Inflammatory macrophage treated with lipopolysaccharide for 1 hour (primary cell): Measurements from ENCODE around the gene CNIH1.
"Not testable (repeated sequence)": the region's sequence is repeated elsewhere in the genome, so short reads cannot be mapped to it uniquely, and the experiment has no call there.

Source experiments
- DNase-seq, 2 donors: peaks; one replicate each; pipeline ENCODE4 v3.0.0-alpha.2; 2020 to 2022

The CNIH1 gene

DNA sequence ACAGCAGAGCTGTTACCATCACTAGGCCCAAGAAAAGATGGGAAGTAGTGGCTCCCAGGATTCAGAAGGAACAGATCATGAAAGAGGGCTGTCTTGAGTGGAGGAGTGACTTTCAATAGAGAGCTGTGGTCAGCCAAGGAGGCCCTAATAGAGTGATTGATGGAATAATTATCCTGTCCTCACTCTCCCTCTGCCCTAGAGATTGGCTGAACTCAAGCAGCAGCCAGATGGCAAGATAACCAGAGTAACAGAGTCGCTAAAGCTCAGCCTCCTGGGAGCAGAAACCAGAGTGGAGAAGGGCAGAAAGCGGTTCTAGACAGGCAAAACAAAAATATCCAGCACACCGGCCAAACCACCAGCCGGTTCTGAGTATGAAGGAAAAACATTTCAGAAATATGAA lies 24.5 kb upstream of the CNIH1 start:
- DNase-seq = no peak

DNA sequence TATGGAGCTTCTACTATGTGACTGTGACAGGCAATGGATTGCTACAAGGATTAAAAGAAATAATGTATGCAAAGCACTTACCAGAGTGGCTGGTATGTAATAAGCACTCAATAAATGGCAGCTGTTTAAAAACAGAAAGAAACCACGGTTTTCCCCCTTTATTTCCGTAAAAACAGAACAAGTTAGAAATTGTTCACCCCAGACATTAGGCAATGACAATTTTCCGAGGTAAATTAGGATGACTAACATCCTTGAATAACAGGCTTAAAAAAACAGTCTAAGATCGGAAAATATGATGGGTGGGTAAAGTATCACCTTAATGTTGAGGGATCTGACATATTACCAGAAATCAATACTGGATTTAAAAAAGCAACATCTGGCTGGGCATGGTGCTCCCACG lies 20.9 kb upstream of the CNIH1 start:
- peak; percentile 40 to 44 for DNase-seq

DNA sequence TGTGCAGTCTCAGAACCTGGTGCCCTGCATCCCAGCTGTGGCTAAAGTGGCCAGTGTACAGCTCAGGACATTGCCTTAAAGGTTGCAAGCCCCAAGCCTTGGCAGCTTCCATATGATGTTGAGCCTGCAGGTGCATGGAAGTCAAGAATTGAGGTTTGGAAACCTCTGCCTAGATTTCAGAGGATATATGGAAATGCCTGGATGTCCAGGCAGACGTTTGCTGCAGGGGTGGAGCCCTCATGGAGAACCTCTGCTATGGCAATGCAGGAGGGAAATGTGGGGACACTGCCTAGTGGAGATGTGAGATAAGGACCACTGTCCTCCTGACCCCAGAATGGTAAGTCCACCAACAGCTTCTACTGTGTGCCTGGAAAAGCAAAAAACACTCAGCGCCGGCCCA lies 17.9 kb upstream of the CNIH1 start:
- DNase-seq = no peak

DNA sequence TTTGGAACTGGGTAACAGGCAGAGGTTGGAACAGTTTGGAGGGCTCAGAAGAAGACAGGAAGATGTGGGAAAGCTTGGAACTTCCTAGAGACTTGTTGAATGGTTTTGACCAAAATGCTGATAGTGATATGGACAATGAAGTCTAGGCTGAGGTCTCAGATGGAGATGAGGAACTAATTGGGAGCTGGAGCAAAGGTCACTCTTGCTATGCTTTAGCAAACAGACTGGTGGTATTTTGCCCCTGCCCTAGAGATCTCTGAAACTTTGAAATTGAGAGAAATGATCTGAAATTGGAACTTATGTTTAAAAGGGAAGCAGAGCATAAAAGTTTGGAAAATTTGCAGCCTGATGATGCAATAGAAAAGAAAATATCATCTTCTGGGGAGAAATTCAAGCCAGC lies 17.4 kb upstream of the CNIH1 start:
- not testable (repeated sequence) for DNase-seq

DNA sequence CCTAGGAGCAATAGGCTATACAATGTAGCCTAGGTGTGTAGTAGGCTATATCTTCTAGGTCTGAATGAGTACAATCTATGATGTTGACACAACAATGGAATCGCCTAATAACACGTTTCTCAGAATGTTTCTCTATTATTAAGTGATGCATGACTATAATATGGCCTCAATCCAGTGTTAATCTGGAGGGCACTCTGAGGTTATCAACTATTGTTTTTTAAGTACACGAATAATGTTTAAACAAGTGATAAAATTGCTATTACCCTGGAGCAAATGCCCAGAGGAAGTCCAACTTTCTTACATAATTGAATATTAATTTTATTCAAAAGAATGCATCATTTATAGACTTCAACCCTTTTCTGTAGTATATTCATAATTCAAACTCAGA lies 16.4 kb upstream of the CNIH1 start:
- no peak for DNase-seq

DNA sequence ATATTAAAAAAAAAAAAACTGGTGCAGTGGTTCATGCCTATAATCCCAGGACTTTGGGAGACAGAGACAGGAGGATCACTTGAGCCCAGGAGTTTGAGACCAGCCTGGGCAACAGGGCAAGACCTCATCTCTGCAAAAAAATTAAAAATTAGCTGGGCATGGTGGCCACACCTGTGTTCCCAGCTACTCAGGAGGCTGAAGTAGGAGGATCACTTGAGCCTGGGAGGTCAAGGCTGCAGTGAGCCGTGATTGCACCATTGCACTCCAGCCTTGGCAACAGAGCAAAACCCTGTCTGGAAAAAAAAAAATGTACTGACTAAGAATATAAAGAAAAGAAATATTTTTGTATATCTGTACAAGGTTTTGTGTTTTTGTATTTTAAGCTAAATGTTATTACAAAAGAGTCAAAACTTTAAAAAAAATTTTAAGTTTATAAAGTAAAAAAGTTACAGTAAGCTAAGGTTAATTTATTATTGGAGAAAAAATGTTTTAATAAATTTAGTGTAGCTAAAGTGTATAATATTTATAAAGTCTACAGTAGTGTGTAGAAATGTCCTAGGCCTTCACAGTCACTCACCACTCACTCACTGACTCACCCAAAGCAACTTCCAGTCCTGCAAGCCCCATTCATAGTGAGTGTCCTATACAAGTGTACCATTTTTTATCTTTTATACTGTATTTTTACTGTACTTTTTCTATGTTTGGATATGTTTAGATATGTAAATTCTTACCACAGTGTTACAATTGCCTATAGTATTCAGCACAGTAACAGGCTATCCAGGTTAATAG lies 15.8 kb upstream of the CNIH1 start:
- DNase-seq = not testable (repeated sequence)

DNA sequence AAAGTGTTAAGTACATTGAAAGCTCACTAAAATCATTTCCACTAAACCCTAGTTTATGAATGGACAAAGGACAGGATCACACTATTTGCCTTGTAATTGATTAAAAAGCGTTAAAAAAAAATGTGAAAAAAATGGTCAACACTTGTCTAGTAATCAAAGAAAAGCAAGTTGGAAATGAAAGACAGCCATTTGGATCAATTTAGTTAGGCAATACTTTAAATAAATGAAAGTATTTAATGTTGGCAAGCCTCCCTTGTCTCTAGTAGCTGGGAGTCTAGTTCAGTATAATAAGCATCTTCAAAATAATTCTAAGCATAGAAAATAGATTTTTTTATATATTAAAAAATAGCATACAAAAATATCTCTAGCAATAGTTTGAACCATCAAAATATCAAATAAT lies 14.2 kb upstream of the CNIH1 start:
- DNase-seq = no peak

DNA sequence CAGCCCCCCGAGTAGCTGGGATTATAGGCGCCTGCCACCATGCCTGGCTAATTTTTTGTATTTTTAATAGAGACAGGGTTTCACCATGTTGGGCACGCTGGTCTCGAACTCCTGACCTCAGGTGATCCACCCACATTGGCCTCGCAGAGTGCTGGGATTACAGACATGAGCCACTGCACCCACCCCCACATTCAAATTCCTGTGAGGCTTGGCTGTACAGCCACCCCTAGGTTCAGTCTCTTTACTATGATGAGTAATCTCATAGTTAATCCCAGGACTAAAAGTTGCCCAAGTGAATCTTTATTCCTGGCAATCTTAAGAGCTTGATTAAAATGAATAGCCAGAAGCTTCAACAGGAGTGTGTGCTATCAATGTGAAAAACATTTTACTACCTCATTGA lies 12.8 kb upstream of the CNIH1 start:
- not testable (repeated sequence) for DNase-seq

DNA sequence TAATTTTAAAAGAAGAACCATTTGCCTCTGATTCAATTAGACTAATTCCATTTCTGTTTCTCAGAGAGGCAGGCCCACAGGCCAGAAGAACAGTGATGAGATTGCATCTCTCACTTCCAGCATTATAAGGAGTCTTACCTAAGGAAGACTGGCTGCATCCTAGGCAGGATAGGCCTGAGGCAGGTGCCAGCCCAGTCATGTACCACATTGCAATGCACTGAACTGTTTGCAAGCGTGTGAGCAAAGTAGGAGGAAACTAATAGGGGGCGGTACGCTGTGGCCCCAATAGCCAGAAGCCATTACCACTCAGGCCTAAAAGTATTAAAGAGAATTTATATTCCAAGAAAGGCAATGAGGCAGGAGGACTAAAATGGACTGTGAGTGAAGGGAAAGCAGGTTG lies 12.1 kb upstream of the CNIH1 start:
- no peak for DNase-seq

DNA sequence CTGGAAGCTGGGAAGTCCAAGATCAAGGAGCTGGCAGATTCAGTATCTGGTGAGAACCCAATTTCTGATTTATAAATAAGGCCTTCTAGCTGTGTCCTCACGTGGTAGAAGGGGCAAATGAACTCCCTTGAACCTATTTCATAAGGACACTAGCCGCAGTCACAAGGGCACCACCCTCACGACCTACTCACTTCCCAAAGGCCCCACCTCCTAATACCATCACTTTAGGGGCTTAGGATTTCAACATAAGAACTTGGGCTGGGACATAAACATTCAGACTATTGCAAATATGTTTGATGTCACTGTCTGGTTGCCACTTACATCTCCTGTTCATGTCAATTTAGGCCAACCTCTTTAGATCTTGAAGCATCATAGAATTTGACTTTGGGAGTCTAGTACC lies 10.8 kb upstream of the CNIH1 start:
- DNase-seq = peak in 1 of 2 donors; percentile 69

DNA sequence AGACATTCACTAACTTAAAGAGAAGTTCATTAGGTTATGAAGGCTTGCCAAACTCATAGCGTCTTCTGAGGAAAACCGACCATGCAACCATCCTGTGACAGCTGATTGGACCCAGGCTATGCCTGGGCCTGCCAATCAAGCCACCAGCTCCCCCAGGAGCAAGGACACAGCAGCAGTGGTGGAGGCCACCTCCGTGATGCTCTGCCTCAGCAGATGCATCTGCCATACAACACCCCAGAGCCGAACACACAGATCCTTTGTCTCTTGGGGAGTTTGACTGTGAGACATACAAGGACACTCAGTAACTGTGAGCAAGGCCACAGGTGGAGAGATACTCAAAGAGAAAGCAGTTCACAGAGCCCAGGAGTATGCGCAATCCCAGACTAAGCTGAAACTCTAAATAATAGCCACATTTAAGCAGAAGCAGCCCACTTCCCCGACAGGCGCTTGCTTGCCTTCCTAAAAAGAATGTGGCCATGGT lies 10.0 kb upstream of the CNIH1 start:
- no peak for DNase-seq

DNA sequence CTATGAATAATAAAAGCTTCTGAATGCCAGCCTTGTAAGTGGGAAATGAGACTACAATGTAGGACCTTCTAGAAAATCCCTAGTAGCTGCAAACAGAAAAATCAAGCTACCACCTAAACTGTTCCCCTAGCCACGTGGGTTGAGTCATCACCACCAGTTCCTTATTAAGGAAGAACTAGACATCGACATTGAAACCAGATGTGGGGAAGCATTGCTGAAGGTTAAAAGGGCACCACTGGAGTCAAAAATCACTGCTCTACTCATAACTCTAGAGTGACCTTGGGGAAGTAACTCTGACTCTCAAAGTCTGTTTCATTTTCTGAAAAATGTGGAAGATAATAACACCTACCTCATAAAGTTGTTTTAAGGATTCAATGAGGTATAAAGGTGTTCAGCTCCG lies 9.4 kb upstream of the CNIH1 start:
- DNase-seq = peak; percentile 86 to 96

DNA sequence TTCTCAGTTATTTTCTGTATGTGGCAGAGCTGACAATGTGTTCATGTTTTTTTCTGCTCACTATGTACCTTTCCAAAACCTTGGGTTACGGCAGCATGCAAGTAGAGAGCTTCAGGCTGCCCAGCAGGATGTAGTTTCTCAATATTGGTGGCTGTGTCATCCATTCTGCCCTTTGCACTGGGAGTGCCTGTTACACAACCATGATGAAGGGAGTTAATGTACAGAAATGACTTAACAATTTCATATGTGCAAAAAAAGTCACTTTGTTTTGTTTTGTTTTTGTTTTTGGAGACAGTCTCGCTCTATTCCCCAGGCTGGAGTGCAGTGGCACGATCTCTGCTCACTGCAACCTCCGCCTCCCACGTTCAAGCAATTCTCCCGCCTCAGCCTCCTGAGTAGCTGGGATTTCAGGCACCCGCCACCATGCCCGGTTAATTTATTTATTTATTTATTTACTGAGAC lies 6.1 kb upstream of the CNIH1 start:
- DNase-seq = peak; percentile 91 to 92

DNA sequence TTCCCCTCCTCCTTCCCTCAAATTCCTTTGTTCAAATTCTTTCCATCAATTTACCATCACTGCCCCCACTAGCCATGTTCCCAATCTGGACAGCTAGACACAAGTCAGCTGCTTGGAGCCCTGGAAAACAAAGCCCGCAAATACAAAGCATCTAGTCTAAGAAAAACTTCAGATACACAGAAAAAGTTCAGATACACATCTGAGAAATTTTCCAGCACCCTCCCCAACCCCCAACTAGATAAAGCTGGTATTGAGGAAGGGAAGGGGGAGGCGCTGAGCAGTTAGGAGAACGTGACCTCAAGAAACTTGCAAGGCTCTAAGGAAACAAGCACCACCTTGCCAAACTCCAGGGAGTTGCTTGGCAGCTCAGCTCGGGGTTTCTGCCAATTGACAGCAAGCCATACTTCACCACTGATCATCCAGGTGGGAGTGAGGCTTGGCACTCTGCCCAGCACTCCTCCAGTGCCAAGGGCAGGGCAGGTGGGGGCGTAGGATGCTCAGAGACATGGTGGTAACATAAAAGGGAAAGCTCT lies 5.1 kb upstream of the CNIH1 start:
- no peak for DNase-seq

DNA sequence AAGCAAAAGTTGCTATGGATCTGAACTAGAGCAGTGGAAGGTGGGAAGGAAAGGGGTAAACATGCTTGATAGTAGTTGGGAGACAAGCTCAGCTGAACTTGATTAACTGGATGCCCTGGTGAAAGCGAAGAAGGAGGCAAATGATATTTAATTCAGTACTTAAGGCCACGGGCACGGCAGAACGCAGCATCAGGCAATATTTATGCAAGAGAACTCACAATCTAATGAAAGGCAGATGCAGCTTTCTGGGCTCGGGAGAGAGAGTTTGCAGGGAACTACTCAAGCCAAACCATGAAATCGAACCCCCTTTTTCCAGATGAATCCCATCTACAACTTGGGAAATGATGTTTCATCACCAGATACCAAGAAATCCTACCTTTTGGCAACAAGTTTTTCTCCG lies 3.5 kb upstream of the CNIH1 start:
- DNase-seq = no peak

DNA sequence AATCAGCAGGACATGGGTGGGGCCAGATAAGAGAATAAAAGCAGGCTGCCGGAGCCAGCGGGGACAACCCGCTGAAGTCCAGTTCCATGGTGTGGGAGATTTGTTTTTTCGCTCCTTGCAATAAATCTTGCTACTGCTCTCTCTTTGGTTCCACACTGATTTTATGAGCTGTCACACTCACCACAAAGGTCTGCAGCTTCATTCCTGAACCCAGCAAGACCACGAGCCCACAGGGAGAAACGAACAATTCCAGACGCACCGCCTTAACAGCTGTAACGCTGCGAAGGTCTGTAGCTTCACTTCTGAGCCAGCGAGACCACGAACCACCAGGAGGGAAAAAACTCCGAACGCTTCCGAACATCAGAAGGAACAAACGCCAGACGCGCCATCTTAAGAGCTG lies 2.8 kb upstream of the CNIH1 start:
- DNase-seq = no peak

DNA sequence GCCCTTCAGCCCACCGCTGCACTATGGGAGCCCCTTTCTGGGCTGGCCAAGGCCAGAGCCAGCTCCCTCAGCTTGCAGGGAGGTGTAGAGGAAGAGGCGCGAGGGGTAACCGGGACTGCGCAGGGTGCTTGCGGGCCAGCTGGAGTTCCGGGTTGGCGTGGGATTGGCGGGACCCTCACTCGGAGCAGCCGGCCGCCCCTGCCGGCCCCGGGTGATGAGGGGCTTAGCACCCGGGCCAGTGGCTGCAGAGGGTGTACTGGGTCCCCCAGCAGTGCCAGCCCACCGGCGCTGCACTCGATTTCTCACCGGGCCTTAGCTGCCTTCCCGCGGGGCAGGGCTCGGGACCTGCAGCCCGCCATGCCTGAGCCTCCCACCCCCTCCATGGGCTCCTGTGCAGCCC lies 1.8 kb upstream of the CNIH1 start:
- not testable (repeated sequence) for DNase-seq

DNA sequence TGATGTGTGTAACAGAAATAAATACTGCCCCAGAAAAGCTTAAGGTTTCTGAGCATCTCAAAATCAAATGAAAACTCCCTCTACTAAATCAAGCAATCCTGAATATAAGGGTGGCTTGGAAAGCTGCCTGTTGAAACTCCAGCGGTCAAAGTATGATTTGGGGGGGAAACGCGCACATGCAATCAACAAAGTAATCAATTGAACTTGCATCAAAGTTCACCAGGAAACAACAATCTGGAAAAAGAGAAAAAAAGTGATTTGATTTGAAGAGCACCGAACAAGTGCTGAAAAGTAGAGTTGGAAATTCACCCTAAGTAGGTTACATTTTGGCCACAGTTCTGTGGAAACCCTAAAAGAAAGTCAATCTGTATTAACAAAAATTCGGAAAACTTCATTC lies 700 bp downstream of the CNIH1 start:
- DNase-seq = no peak

DNA sequence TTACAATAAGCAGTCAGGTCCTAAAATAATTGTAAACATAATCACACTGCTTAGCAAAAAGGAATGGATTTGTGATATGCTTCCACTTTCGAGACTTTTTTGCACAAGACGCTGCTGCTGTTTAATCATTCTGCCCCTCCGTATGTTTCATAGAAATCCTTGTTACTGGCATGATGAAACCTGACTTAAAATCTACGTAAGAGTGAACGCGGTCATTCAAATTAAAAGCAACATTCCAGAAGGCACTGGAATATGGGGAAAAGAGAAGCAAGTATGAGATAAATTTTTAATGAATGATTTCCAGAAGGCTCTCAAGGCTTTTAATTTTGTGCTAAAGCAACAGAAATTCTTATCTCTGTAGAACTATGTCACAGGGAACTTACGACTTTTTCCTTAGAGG lies 1.1 kb downstream of the CNIH1 start:
- DNase-seq = no peak

DNA sequence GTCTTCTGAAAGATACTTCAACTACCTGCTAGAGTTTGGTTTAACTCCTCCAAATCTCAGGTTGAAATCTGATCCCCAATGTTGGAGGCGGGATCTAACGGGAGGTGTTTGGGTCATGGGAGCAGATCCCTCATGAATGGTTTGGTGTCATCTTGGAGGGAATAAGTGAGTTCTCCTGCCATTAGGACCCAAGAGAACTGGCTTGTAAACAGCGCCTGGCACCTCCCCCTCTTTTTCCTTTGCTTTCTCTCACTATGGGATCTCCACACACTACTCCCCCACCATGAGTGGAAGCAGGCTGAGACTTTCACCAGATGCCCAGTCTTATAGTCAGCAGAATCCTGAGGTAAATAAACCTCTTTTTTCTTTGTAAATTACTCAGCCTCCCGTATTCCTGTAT lies 2.5 kb downstream of the CNIH1 start:
- DNase-seq = no peak

DNA sequence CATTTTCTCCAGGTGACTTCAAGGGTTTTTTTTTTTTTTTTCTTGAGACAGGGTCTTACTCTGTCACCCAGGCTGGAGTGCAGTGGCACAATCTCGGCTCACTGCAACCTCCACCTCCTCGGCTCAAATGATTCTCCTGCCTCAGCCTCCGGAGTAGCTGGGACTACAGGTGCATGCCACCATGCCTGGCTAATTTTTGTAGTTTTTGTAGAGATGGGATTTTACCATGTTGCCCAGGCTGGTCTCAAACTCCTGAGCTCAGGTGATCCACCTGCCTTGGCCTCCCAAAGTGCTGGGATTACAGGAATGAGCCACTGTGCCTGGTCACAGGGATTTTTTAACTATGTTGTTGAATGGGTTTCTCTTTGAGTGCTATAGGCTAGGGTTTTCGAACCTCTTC lies 3.2 kb downstream of the CNIH1 start:
- not testable (repeated sequence) for DNase-seq

DNA sequence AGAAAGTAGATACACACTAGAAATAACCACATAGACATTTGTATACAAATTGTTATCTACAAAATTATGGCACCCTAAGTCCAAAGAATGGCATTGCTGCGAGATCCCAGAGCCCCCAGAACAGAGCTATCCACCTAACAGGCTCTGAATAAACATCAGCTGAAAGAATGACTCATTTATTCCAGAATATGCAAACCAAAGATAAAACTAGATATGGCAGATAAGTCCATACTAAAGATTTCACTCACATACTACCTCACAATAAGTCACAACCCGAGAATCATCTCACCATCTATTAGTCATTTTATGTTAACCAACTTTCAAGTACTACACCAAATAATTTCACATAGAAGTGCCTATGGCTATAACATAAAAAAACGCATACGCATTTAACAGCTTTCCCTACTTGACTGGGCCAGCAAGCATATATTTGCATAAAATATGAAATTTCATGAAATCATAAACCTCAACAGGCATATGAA lies 5.6 kb downstream of the CNIH1 start:
- no peak for DNase-seq

DNA sequence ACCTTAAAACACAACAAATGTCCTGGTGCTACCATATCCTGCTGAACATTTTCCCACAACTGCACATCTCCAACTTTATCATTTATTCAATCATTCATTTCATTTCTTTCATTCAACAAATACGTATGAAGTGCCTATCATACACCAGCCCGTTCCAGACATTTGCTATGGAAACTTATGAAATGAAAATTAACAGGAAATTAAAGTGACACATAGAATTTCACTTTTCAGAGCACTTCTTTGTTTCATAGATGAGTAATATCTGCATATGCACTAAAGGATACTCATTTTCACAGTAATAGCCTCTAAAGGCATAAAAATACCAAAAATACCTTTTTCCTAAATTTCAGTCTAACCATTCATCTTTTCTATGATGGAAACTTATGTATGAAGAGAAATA lies 12.6 kb downstream of the CNIH1 start:
- DNase-seq = no peak

DNA sequence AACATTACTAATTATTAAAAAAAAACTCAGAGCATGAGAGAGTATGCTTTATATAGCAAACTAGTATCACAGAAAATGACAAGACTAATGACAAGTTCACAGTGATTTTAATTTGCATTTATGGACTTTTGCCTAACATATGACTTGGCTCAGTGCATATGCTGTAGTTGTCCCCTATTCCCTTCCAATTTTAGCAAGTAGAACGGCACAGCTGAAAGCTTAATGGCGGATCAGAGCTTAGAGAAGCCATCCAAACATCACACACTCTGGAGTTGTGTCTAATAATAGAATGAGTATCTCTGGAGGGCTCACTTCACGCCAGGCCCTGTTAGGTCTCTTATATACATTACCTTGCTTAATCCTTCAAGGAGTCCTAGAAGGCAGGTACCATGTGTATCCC lies 13.3 kb downstream of the CNIH1 start:
- DNase-seq = no peak
